Tongue (tissue), 2 donors: ENCODE results near the gene SYNGAP1. TPM values are rescaled to one million over a fixed set of nuclear protein-coding genes. Genes with fewer than 3 reads are reported as not detected.

ENCODE experiments used
- DNase-seq: peaks from one replicate; pipeline ENCODE4 v3.0.0-alpha.2; 2015
- total RNA-seq: library from RNA; depleted of rRNA; stranded (reverse); fragments of >200 nt; gene quantifications from one replicate; pipeline ENCODE4 v1.2.3, GENCODE V29; 2014

SYNGAP1 gene
- total RNA-seq, 1 donor from 2014 or later = 6.2 TPM

GRCh38 chr6:33404884-33405283, 15.0 kb upstream of the SYNGAP1 start:
- no peak for DNase-seq

GRCh38 chr6:33405386-33405940, 14.4 kb upstream of the SYNGAP1 start:
- no peak for DNase-seq

GRCh38 chr6:33406126-33406525, 13.7 kb upstream of the SYNGAP1 start:
- no peak for DNase-seq

GRCh38 chr6:33407132-33407718, 12.6 kb upstream of the SYNGAP1 start:
- no peak for DNase-seq

GRCh38 chr6:33410050-33410710, 9.7 kb upstream of the SYNGAP1 start:
- DNase-seq = peak; percentile 99

DNA sequence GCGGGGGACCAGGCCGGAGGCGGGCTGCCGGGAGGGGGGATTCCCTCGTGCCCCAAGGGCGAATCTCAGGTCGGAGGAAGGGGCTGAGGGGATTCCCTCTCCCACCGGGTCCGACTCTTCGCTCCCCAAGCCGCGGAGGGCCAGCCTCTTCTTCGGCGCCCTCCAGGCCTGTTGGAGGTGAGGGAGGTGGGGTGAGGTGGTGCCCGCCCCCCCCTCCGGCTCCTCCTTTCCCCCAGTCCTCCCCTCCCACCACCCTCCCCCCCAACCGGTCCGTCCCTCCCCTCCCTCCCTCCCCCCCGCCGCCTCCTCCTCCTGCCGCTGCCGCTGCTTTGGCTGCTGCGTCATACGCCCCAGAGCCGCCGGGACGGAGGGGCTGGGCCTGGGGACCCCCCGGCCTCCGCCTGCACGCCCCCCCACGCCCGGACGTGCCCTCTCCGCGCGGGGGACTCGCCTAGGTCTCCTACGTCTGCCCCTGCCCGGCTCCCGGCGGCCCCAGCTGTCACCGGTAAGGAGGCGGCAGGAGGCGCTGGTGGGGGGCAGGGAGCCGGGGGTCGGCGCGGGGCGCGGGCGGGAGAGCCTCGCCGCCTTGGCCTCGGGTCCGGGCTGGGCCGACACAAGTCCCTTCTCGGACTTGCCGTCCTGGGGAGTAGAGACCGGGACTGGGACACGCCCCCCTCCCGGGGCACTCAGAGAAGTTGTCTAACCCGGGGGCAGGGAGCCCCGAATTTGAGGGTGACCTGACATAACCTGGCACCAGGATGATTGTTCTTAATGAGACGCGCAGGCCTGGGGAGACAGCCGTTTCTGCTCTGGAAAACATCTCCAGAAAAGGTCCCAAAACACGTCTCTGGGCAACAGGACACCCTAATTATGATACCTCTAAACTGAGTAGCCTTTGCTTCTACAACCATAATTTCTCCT, 8.9 kb upstream of the SYNGAP1 start, which contains the start of gene PHF1:
PHF1 (plus strand) TSS at position 304 of the 921 bp plus-strand sequence. CDS start 1,250 bp downstream, outside the sequence.
- no peak for DNase-seq

DNA sequence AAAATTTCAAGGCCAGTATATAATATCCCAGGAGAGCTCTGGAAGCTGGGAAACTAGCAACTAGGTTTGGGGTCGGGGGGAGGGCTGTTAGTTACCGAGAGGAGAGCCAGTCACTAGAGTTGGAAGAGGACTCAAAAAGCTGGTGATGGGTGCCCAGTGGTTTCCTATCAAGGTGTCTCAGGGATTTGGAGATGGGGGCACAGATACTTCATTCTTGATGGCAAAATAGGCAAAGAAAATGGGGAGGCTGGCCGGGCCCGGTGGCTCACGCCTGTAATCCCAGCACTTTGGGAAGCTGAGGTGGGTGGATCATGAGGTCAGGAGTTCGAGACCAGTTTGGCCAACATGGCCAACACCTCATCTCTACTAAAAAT, 8.2 kb upstream of the SYNGAP1 start:
- DNase-seq = no peak

- no peak for DNase-seq
Observed at GRCh38 chr6:33412140-33413009, 7.5 kb upstream of the SYNGAP1 start.

- no peak for DNase-seq
Observed at GRCh38 chr6:33413241-33414120, 6.4 kb upstream of the SYNGAP1 start.

GRCh38 chr6:33414592-33415271, 5.1 kb upstream of the SYNGAP1 start:
- no peak for DNase-seq

GRCh38 chr6:33415831-33416230, 4.0 kb upstream of the SYNGAP1 start:
- DNase-seq = no peak

DNA sequence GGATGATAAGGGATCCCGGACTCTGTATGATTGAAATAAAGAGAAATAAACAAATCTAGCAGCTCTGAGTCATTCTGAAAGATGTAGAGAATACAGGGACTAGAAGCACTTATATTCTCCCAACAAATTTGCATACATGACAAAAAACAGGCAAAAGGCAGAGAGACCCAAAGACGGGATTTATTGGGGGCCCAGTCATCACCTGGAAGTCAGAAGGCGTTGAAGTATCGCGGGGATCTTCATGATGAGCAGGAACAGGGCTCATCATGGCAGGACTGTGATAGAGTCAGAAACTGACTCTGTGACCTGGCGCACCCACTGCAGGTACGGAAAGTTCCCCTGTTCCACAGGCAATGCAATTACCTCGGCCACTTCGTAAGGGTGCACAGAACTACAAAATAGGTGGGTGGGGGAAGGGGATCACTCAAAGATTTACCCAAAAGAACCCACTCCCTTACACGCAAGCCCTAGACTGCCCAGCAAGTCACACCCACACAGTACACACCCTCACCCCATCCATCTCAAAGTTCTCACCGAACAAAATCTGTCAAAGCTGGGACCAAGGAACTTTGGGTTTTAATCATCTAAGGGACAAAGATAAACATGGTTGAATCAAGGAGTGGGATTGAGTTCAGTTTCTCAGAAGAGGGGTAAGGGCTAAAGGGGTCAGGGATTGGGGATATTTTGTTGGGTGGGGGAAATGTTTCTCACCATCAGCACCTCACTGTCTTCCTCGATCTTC, 3.3 kb upstream of the SYNGAP1 start:
- no peak for DNase-seq

- no peak for DNase-seq
Observed at GRCh38 chr6:33417128-33417902, 2.5 kb upstream of the SYNGAP1 start.

DNA sequence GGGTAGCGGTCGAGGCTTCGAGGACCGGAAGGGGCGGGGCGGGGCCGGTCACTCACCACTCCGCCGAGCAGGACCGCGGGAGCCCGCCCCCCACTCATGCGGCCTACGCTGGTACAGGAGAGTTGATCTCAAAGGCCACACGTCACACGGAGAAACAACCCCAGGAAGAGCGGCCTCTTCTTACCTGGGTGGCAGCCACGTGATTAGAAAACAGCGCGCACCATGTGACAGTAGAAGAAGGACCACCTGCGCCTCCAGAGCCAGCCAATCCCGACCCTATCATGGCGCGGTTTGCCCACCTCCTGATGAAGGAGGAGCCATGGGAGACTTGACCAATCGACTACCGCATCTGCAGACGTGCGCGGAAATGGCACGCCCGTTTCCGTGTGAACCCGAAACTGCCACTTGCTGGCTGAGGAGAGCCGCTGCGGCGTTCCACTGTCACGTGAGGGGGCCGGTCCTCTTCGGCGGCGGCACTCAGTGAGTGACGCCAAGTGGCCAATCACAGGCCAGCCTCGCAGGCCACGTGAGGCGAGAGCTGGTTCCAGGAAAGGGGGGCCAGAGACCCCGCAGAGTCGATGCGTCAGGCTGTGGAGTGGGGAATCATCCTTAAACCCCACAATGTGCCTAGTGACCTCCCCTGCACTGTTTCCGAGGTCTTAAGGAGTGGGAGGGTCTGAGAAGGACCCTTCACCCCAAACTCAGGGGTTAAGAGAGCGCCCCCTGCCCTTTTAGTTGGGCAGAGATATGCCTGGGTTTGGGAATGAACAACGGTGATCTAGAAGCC, 1.8 kb upstream of the SYNGAP1 start, which contains the start of gene CUTA:
CUTA (minus strand) TSS at position 205 of the 787 bp plus-strand sequence; CDS start at position 98, 107 bp downstream.
- DNase-seq = peak; percentile 100

GRCh38 chr6:33418690-33419291, 1.1 kb upstream of the SYNGAP1 start:
- no peak for DNase-seq

- DNase-seq = no peak
Observed at GRCh38 chr6:33420491-33421343, 852 bp downstream of the SYNGAP1 start.
